K562 (cell line): Measurements from ENCODE around the gene CTDSPL2. TPM values are rescaled to one million over a fixed set of nuclear protein-coding genes. Genes with fewer than 3 reads are reported as not detected.
A peak's percentile ranks its signal among the peaks of the same experiment; 100 is the strongest.

Experiments
- ATAC-seq: fragments of 200-7000 bp; cut with Tn5 transposase; 3 replicates; pipeline ENCODE4 v1.9.1; 2020; ENCODE audit warnings: moderate library complexity
- BruUV-seq: library from RNA; stranded (reverse); fragments of 400-500 nt; replicated peaks from 2 replicates; lab custom pipeline; 2021; lab: Mats Ljungman, UMichigan
- CTCF ChIA-PET: fragments of 300-600 bp; formaldehyde crosslinking; extraction: SDS; loops from one replicate; lab custom pipeline; 2021; ENCODE audit warnings: low intra/inter-chr PET ratio; lab: Yijun Ruan, JAX
- POLR2A ChIA-PET: fragments of 300-600, 350-650 bp; sonication (Branson Sonifier 250); formaldehyde crosslinking; extraction: SDS; loops from one replicate; lab custom pipeline; 2021; ENCODE audit warnings: antibody characterized with exemption, inconsistent platforms; lab: Yijun Ruan, JAX
- DNase-seq, 4 experiments: peaks; one replicate each; pipeline versions ENCODE4 v3.0.0 to v3.0.0-alpha.2; 2011 to 2018; ENCODE audit warnings: low spot score in 3 of 4, mixed read lengths in 3 of 4; ENCODE audit errors: extremely low read depth in 1 of 4
- FAIRE-seq: peaks from 2 replicates; lab custom pipeline; 2011; peaks lifted over from hg19 to GRCh38; lab: Jason Lieb, UNC
- H2AFZ ChIP-seq: 2 replicates; pipeline ENCODE4 v1.6.0; 2011; ENCODE audit warnings: low read depth, low read length, control low read depth, inconsistent platforms
- H3K27ac ChIP-seq: fragments of 200-600 bp; 3 replicates; pipeline ENCODE4 v1.8.0; 2011; ENCODE audit warnings: low read depth, mild to moderate bottlenecking, control low read depth, inconsistent platforms, low read length, moderate library complexity, mixed read lengths; ENCODE audit errors: extremely low read depth
- H3K27me3 ChIP-seq, 2 experiments: fragments of 300-600 bp in 1 of 2; 2 replicates in 1 of 2; 3 replicates in 1 of 2; pipeline versions ENCODE4 v1.6.0 to v1.8.0; 2011; ENCODE audit warnings: inconsistent platforms in 2 of 2, low read length in 2 of 2, mild to moderate bottlenecking in 1 of 2, mixed read lengths in 1 of 2, moderate library complexity in 1 of 2; ENCODE audit not compliant: control insufficient read depth in 2 of 2, insufficient read depth in 2 of 2
- H3K36me3 ChIP-seq: fragments of 300-600 bp; 3 replicates; pipeline ENCODE4 v1.8.0; 2011; ENCODE audit warnings: mild to moderate bottlenecking, low read length, inconsistent platforms; ENCODE audit not compliant: control insufficient read depth, insufficient read depth
- H3K4me1 ChIP-seq, 2 experiments: fragments of 200-600 bp in 1 of 2; replicated peaks in 1 of 2; 2 replicates in 1 of 2; 3 replicates in 1 of 2; pipeline versions ENCODE4 v1.5.1 to v1.8.0; 2011; ENCODE audit warnings: inconsistent platforms in 2 of 2, low read length in 2 of 2, mild to moderate bottlenecking in 1 of 2, mixed read lengths in 1 of 2, moderate library complexity in 1 of 2; ENCODE audit not compliant: control insufficient read depth in 2 of 2, insufficient read depth in 2 of 2
- H3K4me2 ChIP-seq: 2 replicates; pipeline ENCODE4 v1.6.1; 2011; ENCODE audit warnings: low read length, control low read depth, inconsistent platforms, mixed read lengths; ENCODE audit not compliant: insufficient read depth
- H3K4me3 ChIP-seq: fragments of 200-600 bp; sonication (generic), shearing (Covaris generic); 2 replicates; pipeline ENCODE4 v1.5.1; 2016; ENCODE audit warnings: control low read depth, inconsistent platforms
- H3K79me2 ChIP-seq: fragments of 200-600 bp; 3 replicates; pipeline ENCODE4 v1.8.0; 2011; ENCODE audit warnings: low read length, inconsistent platforms; ENCODE audit not compliant: control insufficient read depth, insufficient read depth
- H3K9ac ChIP-seq, 2 experiments: 2 replicates each; pipeline versions ENCODE4 v1.6.0 to v1.6.1; 2011; ENCODE audit warnings: low read depth in 2 of 2, low read length in 2 of 2, control low read depth in 1 of 2, inconsistent platforms in 1 of 2, mild to moderate bottlenecking in 1 of 2, mixed read lengths in 1 of 2; ENCODE audit not compliant: insufficient read depth in 1 of 2
- H3K9me1 ChIP-seq: one replicate; pipeline ENCODE4 v1.6.0; 2011; ENCODE audit warnings: inconsistent platforms, mild to moderate bottlenecking, low read length, moderate library complexity; ENCODE audit not compliant: control insufficient read depth, insufficient read depth
- H3K9me3 ChIP-seq: replicated peaks from 2 replicates; pipeline ENCODE4 v1.5.1; 2011; ENCODE audit warnings: low read depth, low read length, inconsistent platforms; ENCODE audit not compliant: control insufficient read depth, insufficient read depth
- H4K20me1 ChIP-seq: replicated peaks from 2 replicates; pipeline ENCODE4 v1.6.1; 2011; ENCODE audit warnings: low read length, inconsistent platforms, mixed read lengths; ENCODE audit not compliant: control insufficient read depth, insufficient read depth
- CBX1 ChIP-seq: sonication (generic); IDR thresholded peaks from 2 replicates; pipeline ENCODE4 v1.6.1; 2016; ENCODE audit warnings: antibody characterized with exemption, low read depth, mild to moderate bottlenecking
- CHD1 ChIP-seq: fragments of 200-600 bp; sonication (generic); IDR thresholded peaks from one replicate; pipeline ENCODE4 v1.6.1; 2012; ENCODE audit warnings: mild to moderate bottlenecking, moderate library complexity, low read length, inconsistent platforms
- COPS2 ChIP-seq: fragments of 450-650 bp; conservative IDR thresholded peaks from 2 replicates; pipeline ENCODE4 v1.6.1; 2016; ENCODE audit warnings: mild to moderate bottlenecking, moderate library complexity
- GTF2F1 ChIP-seq: IDR thresholded peaks from 2 replicates; pipeline ENCODE4 v1.6.1; 2011; ENCODE audit warnings: low read depth, low read length, improper control_type of control experiment
- HMGN3 ChIP-seq: IDR thresholded peaks from 2 replicates; pipeline ENCODE4 v1.6.1; 2011; ENCODE audit warnings: borderline replicate concordance, low read depth, mild to moderate bottlenecking, mixed read lengths, low read length; ENCODE audit not compliant: insufficient read length; ENCODE audit errors: extremely low read depth
- HNRNPL ChIP-seq: fragments of 200-400 bp; formaldehyde crosslinking; IDR thresholded peaks from 2 replicates; pipeline ENCODE4 v1.6.1; 2017; ENCODE audit warnings: low read depth, mild to moderate bottlenecking, low read length
- MAZ ChIP-seq, 2 experiments: fragments of 450-650 bp in 1 of 2; sonication (generic) in 1 of 2; formaldehyde crosslinking; IDR thresholded peaks in 1 of 2; conservative IDR thresholded peaks in 1 of 2; 2 replicates each; pipeline versions ENCODE4 v1.4.0 to v1.5.0; 2020; ENCODE audit warnings: mild to moderate bottlenecking in 1 of 2, missing genetic modification reagents in 1 of 2
- POLR2G ChIP-seq: fragments of 200-400 bp; formaldehyde crosslinking; IDR thresholded peaks from 2 replicates; pipeline ENCODE4 v1.6.1; 2017; ENCODE audit warnings: low read depth, mild to moderate bottlenecking, antibody characterized with exemption, low read length, moderate library complexity
- RFX5 ChIP-seq: IDR thresholded peaks from 2 replicates; pipeline ENCODE4 v1.6.1; 2011; ENCODE audit warnings: low read depth, mild to moderate bottlenecking, improper control_type of control experiment, low read length
- WGBS: fragments of 100-300 bp; shearing (Covaris generic); methylation state at CpG from one replicate; pipeline ENCODE4 v1.1.6; 2016; ENCODE audit warnings: low coverage, mixed read lengths; ENCODE audit not compliant: insufficient coverage; ENCODE audit errors: missing lambda C conversion rate; 5-methylcytosine and 5-hydroxymethylcytosine counted together
- in situ Hi-C: fragments of 300-500 bp; cut with MboI; formaldehyde crosslinking; loops from 4 replicates; pipeline ENCODE4 v1.15.0; 2018; ENCODE audit warnings: inconsistent platforms, mixed read lengths
- intact Hi-C: fragments of 100-400 bp; cut with micrococcal nuclease; formaldehyde crosslinking; loops from 2 replicates; pipeline ENCODE4 v1.14.2; 2022
- polyA plus RNA-seq, 8 experiments: library from polyadenylated mRNA; depleted of rRNA in 4 of 8; stranded (reverse) in 5 of 8; unstranded in 3 of 8; fragments of >200 nt; fragmentation: Nextera tagmentation in 2 of 8; fragmentation: Illumina TruSeq in 1 of 8; extraction: Ambion mirVana in 2 of 8; extraction: Trizol in 1 of 8; gene quantifications; 2 replicates each; pipeline versions ENCODE4 v1.2.1 to v1.2.3, GENCODE V29; 2011 to 2014; ENCODE audit warnings: inconsistent platforms in 1 of 8, missing spikeins in 1 of 8
- total RNA-seq, 7 experiments: library from RNA; depleted of rRNA in 6 of 7; stranded (reverse); fragments of >200 nt in 6 of 7; fragmentation: Illumina TruSeq in 2 of 7; extraction: Trizol in 2 of 7; gene quantifications; 2 replicates each; pipeline versions ENCODE4 v1.2.1 to v1.2.3, GENCODE V29; 2011 to 2021; ENCODE audit warnings: low replicate concordance in 1 of 7
- TF ChIP-seq, protein P1 (sequence below): sonication (generic); formaldehyde crosslinking; IDR thresholded peaks from 2 replicates; pipeline ENCODE4 v1.8.0; 2022; ENCODE audit warnings: mild to moderate bottlenecking, missing genetic modification reagents, borderline replicate concordance
- TF ChIP-seq, protein P2 (sequence below): sonication (generic); formaldehyde crosslinking; IDR thresholded peaks from 2 replicates; pipeline ENCODE4 v1.8.0; 2022; ENCODE audit warnings: mild to moderate bottlenecking, missing genetic modification reagents
- TF ChIP-seq, protein P3 (sequence below): fragments of 450-650 bp; formaldehyde crosslinking; IDR thresholded peaks from 2 replicates; pipeline ENCODE4 v1.4.0; 2020; ENCODE audit warnings: mild to moderate bottlenecking, moderate library complexity

The CTDSPL2 gene
- total and polyA plus RNA-seq, 9 of the 15 experiments (the other 6 are each of a cell fraction or from before 2014, with no cell fraction given), result 16.8 to 79.0 (median 53.1) TPM

DNA sequence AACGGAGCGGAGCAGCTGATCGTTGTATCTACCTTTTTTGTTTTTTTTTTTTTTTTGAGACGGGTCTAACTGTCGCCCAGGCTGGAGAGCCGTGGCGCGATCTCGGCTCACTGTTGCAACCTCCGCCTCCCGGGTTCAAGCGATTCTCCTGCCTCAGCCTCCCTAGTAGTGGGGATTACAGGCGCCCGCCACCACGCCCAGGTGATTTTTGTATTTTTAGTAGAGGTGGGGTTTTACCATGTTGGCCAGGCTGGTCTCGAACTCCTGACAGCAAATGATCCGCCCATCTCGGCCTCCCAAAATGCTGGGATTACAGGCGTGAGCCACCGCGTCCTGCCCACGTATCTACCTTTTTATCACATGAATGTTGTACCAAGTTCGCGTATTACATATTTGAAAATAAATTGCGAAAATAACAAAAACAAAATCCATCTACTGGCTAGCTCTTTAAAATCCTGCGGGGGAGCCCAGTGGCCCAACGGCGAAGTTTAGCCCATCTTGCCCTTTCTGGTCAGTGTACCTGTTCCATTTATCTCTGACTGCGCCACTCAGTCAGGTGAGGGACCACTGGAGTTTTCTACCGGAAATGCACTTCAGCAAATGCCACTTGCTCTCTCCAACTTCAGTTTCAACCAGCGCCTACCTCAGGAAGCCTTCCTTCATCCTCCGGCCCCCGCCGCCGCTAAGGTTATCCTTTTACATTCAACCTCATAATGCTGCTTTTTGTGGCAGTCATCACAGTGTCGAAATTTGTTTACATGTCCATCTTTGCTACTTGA, 108.3 kb downstream of the CTDSPL2 start (continued):
- TF ChIP-seq CHD1, result peak; percentile 3
- TF ChIP-seq, protein P1, sequence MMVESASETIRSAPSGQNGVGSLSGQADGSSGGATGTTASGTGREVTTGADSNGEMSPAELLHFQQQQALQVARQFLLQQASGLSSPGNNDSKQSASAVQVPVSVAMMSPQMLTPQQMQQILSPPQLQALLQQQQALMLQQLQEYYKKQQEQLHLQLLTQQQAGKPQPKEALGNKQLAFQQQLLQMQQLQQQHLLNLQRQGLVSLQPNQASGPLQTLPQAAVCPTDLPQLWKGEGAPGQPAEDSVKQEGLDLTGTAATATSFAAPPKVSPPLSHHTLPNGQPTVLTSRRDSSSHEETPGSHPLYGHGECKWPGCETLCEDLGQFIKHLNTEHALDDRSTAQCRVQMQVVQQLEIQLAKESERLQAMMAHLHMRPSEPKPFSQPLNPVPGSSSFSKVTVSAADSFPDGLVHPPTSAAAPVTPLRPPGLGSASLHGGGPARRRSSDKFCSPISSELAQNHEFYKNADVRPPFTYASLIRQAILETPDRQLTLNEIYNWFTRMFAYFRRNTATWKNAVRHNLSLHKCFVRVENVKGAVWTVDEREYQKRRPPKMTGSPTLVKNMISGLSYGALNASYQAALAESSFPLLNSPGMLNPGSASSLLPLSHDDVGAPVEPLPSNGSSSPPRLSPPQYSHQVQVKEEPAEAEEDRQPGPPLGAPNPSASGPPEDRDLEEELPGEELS (CRISPR knock-in tag), result 0 out of 2 replicates have a peak, but pooled peaks have one; percentile 31
- TF ChIP-seq, protein P2, sequence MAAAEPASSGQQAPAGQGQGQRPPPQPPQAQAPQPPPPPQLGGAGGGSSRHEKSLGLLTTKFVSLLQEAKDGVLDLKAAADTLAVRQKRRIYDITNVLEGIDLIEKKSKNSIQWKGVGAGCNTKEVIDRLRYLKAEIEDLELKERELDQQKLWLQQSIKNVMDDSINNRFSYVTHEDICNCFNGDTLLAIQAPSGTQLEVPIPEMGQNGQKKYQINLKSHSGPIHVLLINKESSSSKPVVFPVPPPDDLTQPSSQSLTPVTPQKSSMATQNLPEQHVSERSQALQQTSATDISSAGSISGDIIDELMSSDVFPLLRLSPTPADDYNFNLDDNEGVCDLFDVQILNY, result 0 out of 2 replicates have a peak, but pooled peaks have one; percentile 19
- TF ChIP-seq, all 486 proteins: peak for 8

DNA sequence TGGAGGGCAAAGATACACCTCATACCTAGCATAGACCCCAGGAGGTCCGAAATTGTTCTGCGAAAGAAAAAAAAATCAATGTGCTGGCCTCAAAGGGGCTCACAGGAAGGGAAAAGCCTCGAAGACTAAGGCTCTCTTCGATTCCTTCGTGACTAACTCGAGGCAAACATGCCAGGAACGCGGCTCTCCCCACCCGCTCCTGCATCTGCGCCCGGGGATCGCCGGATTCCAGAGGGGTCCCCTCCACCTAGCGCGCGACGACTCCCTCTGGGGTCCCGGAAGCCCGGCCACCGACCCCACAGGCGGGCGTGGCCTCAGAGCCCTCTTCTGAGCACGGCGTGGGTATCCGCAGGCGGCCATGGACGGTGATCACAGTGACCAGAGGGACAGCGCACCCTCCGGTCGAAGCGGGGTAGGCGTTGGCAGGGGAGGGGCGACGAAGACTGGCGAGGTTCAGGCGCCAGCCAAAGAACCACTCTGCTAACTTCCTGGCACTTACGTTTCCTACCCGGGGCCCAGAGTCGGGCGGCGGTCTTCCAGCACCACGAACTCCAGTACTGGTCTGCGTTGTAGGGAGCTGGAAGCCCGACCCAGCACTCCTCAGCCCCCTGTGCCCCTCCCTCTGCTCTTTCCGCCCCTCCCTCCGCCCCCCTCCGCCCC, 109.0 kb downstream of the CTDSPL2 start:
- H3K4me2 ChIP-seq, result peak overlapping the region; percentile 97
- no peaks in the 10 kb centered on the region for H3K9me3 ChIP-seq
- H3K79me2 ChIP-seq, result peaks cover 64% of the 10 kb centered on the region
- H2AFZ ChIP-seq, result peak overlapping the region; percentile 96
- H4K20me1 ChIP-seq, result peaks cover 12% of the 10 kb centered on the region; the same call in 1 of the 2 replicates
- H3K4me3 ChIP-seq, result peak overlapping the region; percentile 99
- BruUV-seq, result no TSS peak
- WGBS, result under 1% methylated on average over 40 of the region's 47 CpGs
- in situ Hi-C loops, result no loop called here
- ChIA-PET POLR2A (interaction anchor here (0.6 to 2.4 kb wide), 11 partner anchors 10 to 724 kb away, joined by 3 to 26 read pairs (median 5); no protein-coding TSS in a partner anchor), CTCF (no interaction called here)
- no peaks in the 10 kb centered on the region for H3K27me3 ChIP-seq
- peak overlapping the region; percentile 81 to 93 for H3K9ac ChIP-seq
- peaks cover 10 to 27% of the 10 kb centered on the region in 2 experiments; a peak in 4 of 5 replicates for H3K4me1 ChIP-seq
- peak overlapping the region; percentile 83 for H3K27ac ChIP-seq
- DNase-seq (peak; percentile 84 to 87 (median 86)), FAIRE-seq (peak; percentile 70), ATAC-seq (peak; percentile 88)
- H3K9me1 ChIP-seq, result no peaks in the 10 kb centered on the region
- peaks cover 41% of the 10 kb centered on the region for H3K36me3 ChIP-seq
- intact Hi-C loops, result loop anchor here (10.0 kb wide), 1 partner anchor 322 kb away; no protein-coding TSS in a partner anchor
- peak; percentile 14 for TF ChIP-seq HMGN3
- TF ChIP-seq, protein P3, sequence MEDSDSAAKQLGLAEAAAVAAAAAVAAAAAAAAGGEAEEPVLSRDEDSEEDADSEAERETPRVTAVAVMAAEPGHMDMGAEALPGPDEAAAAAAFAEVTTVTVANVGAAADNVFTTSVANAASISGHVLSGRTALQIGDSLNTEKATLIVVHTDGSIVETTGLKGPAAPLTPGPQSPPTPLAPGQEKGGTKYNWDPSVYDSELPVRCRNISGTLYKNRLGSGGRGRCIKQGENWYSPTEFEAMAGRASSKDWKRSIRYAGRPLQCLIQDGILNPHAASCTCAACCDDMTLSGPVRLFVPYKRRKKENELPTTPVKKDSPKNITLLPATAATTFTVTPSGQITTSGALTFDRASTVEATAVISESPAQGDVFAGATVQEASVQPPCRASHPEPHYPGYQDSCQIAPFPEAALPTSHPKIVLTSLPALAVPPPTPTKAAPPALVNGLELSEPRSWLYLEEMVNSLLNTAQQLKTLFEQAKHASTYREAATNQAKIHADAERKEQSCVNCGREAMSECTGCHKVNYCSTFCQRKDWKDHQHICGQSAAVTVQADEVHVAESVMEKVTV (CRISPR knock-in tag), result 0 out of 2 replicates have a peak, but pooled peaks have one; percentile 3
- TF ChIP-seq CBX1, result peak; percentile 49
- TF ChIP-seq POLR2G, result peak; percentile 88
- no peak for TF ChIP-seq COPS2
- 0 out of 2 replicates have a peak, but pooled peaks have one; percentile 8 for TF ChIP-seq GTF2F1
- no peak for TF ChIP-seq RFX5
- peak; percentile 83 to 85 for TF ChIP-seq MAZ (CRISPR knock-in tag; conservative IDR thresholded peaks at IDR 0.05 in 1 of 2, IDR thresholded peaks at IDR 0.05 in 1 of 2)
- no peak for TF ChIP-seq HNRNPL
